Stimulated activated naive CD8-positive, alpha-beta T cell treated with anti-CD3 and anti-CD28 coated beads, Interleukin-15, Interleukin-2, amounts not matched to agents 100 ng/mL and 50 ng/mL, for 24 hours (primary cell): Measurements from ENCODE around the gene SERTAD2.

Experiments used
- H3K27ac Mint-ChIP-seq: one replicate; pipeline ENCODE4 v1.8.0; 2021; ENCODE audit warnings: mild to moderate bottlenecking, mixed read lengths
- H3K27me3 Mint-ChIP-seq: one replicate; pipeline ENCODE4 v1.8.0; 2021; ENCODE audit warnings: mixed read lengths
- H3K36me3 Mint-ChIP-seq: one replicate; pipeline ENCODE4 v1.8.0; 2021; ENCODE audit warnings: low read depth, mixed read lengths
- H3K4me1 Mint-ChIP-seq: one replicate; pipeline ENCODE4 v1.8.0; 2021; ENCODE audit warnings: low read depth, mixed read lengths
- H3K4me3 Mint-ChIP-seq: one replicate; pipeline ENCODE4 v1.8.0; 2021; ENCODE audit warnings: mild to moderate bottlenecking, mixed read lengths
- H3K9me3 Mint-ChIP-seq: one replicate; pipeline ENCODE4 v1.8.0; 2021; ENCODE audit warnings: mixed read lengths

Gene SERTAD2, protein sequence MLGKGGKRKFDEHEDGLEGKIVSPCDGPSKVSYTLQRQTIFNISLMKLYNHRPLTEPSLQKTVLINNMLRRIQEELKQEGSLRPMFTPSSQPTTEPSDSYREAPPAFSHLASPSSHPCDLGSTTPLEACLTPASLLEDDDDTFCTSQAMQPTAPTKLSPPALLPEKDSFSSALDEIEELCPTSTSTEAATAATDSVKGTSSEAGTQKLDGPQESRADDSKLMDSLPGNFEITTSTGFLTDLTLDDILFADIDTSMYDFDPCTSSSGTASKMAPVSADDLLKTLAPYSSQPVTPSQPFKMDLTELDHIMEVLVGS

GRCh38 chr2:64653109-64654062 lies at the start of gene SERTAD2:
SERTAD2 (minus strand) TSS chr2:64653913; CDS start chr2:64636871, 17,042 bp downstream.
- H3K27me3 Mint-ChIP-seq, result no peaks in the 10 kb centered on the region
- peak within 1 kb of the TSS; percentile 91 for H3K4me3 Mint-ChIP-seq
- peak within 1 kb of the TSS; percentile 84 for H3K27ac Mint-ChIP-seq
- H3K36me3 Mint-ChIP-seq, result no peaks in the 10 kb centered on the region
- peaks cover 84% of the 10 kb centered on the region for H3K4me1 Mint-ChIP-seq
- no peaks in the 10 kb centered on the region for H3K9me3 Mint-ChIP-seq

GRCh38 chr2:64700133-64700809 lies 46.6 kb upstream of the SERTAD2 start:
- Mint-ChIP-seq H3K27me3 (no peaks in the 10 kb centered on the region), H3K27ac (peak overlapping the region; percentile 97), H3K9me3 (peaks cover 4% of the 10 kb centered on the region), H3K4me3 (peak overlapping the region; percentile 56), H3K36me3 (peaks cover 4% of the 10 kb centered on the region), H3K4me1 (peaks cover 64% of the 10 kb centered on the region)

- Mint-ChIP-seq H3K4me3 (peak overlapping the region; percentile 56), H3K9me3 (peaks cover 4% of the 10 kb centered on the region), H3K4me1 (peaks cover 59% of the 10 kb centered on the region), H3K27ac (peak overlapping the region; percentile 97), H3K36me3 (peaks cover 4% of the 10 kb centered on the region), H3K27me3 (no peaks in the 10 kb centered on the region)
Observed at GRCh38 chr2:64699712-64700111, 46.0 kb upstream of the SERTAD2 start.

DNA sequence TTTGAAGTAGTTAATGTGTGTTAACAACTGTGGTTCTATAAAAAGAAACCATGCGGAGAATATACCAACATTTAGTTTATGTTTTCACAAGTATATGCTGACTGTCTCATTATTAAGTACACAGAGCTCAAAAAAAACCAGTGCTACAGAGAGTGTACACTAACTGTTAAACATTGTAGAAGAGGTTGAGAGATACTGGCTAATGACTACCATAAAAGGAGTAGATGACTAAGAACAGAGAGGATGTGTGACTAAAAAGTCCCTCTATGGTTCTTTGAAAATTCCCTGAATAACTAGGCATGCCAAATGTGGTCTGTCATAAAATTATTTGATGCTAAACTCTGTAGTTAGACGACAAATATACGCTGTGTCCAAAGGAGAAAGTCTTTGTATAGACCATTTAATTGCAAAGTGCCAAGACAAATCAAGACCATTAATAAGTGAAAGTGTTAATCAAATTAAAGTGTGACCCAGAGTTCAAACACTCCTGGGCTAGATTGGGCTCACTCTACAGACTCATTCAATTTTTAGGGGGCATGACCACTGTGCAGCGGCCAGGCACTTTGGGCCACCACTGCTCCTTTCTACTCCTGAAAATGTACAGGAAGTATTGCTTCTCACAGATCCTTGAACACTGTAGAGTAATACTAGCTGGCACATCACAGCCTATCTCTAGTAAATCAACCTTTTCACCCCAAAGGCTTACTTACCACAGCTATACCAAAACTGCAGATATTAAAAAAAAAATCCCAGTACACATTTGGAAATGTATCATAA lies 45.1 kb upstream of the SERTAD2 start:
- Mint-ChIP-seq H3K4me1 (peaks cover 58% of the 10 kb centered on the region), H3K27ac (peak overlapping the region; percentile 97), H3K27me3 (no peaks in the 10 kb centered on the region), H3K4me3 (peak overlapping the region; percentile 44), H3K36me3 (peaks cover 4% of the 10 kb centered on the region), H3K9me3 (peaks cover 4% of the 10 kb centered on the region)

DNA sequence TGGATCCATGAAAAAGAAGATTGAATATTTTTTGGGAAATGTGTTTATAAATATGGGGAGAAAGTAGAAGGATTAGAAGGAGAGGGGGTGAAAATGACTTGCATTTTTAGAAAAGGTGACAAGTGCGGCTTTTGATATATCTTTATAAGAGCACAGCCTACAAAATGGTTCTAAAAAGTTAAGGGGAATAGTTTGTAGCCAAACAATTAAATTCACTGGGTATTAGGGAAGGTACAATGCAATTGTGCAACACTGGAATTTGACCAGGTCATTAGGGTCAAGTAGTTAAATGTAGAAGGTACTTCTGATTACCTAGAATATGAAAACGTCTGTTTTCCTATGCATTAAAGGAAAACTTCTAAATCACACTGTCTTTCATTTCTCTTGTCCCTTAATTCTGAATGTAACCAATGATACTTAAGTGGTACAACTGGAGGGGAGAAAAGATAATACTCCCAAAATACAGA lies 44.5 kb upstream of the SERTAD2 start:
- Mint-ChIP-seq H3K4me1 (peaks cover 58% of the 10 kb centered on the region), H3K27me3 (no peaks in the 10 kb centered on the region), H3K36me3 (peaks cover 4% of the 10 kb centered on the region), H3K4me3 (peak overlapping the region; percentile 44), H3K27ac (peak overlapping the region; percentile 97), H3K9me3 (peaks cover 6% of the 10 kb centered on the region)

DNA sequence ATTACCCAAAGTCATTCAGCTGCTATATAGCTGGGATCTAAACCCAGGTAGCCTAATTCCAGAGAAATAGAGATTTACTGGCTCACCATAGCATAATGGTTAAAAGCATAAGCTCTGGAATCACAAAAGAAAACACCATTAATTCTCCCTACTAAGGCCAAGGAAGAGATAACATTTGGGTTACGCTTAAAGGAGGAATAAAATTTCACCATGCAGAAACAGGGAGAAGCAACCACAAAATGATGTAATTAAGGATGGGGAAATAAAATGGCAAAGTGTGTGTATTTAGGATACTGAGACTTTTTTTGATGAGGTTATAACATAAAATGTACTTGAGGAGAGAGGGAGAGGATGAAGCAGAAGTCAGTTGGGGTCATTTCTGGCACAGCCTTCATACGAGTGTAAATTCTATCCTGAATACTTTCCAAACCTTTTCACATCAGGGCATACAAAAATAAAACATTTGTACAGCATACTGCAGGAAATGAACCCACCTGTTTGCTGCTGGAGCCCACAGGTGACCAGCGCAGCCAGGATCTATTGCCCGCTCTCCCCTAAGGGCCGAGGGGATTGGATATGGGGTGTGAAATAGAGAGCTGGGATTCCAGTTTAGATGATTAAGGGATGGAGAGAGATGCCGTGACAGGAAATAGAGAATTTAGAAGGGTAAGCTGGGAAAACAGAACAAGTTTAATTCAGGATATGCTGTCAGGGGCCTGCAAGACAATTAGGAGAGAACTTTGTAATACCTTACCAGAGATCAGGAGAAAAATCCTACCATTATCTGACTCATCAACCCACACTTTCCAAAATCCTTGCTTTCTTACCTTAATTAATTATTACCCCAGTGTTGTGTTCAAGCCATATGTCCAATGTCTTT lies 43.8 kb upstream of the SERTAD2 start:
- H3K9me3 Mint-ChIP-seq, result peaks cover 9% of the 10 kb centered on the region
- H3K36me3 Mint-ChIP-seq, result peaks cover 4% of the 10 kb centered on the region
- H3K27ac Mint-ChIP-seq, result peak overlapping the region; percentile 97
- no peaks in the 10 kb centered on the region for H3K27me3 Mint-ChIP-seq
- H3K4me1 Mint-ChIP-seq, result peaks cover 58% of the 10 kb centered on the region
- no peak overlapping the region for H3K4me3 Mint-ChIP-seq

GRCh38 chr2:64696636-64697035 lies 42.9 kb upstream of the SERTAD2 start:
- peaks cover 7% of the 10 kb centered on the region for H3K36me3 Mint-ChIP-seq
- H3K4me1 Mint-ChIP-seq, result peaks cover 61% of the 10 kb centered on the region
- H3K9me3 Mint-ChIP-seq, result peaks cover 13% of the 10 kb centered on the region
- no peak overlapping the region for H3K27ac Mint-ChIP-seq
- no peaks in the 10 kb centered on the region for H3K27me3 Mint-ChIP-seq
- H3K4me3 Mint-ChIP-seq, result no peak overlapping the region

DNA sequence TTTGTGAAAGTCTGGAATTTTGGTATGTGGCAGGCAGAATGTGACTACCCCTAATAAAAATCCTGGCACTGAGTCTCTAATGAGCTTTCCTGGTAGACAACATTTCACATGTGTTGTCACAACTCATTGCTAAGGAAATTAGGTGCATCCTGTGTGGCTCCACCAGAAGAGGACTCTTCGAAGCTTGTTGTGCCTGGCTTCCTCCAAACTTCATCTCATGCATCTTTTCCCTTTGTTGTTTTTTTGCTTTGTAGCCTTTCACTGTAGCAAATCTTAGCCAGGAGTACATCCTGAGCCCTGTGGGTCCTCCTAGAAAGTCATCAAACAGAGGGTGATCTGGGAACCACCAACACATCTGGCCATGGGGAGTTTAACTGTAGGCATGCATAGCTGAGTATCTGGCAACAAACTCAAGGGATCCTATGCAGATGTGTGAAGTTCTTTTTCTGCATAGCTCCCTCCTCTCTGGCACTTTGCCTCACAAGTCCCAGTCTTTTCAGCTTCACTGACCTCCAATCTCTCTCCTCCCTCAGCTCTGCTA lies 42.1 kb upstream of the SERTAD2 start:
- peaks cover 54% of the 10 kb centered on the region for H3K4me1 Mint-ChIP-seq
- H3K4me3 Mint-ChIP-seq, result no peak overlapping the region
- H3K27ac Mint-ChIP-seq, result no peak overlapping the region

DNA sequence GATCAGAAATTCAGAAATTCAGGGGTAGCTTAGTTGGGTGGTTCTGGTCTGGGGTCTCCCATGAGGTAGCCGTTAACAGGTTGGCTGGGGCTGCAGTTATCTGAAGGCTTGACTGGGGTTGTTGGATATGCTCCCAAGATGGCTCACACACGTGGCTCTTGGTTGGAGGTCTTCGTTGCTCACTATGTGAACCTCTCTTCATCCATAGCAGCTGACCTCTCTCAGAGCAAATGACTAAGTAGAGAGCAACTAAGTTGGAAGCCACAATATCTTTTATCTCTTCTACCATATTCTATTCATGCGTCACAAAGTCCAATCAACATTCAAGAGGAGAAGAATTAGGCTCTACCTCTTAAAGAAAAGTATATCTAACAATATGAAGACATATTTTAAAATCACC lies 38.7 kb upstream of the SERTAD2 start:
- Mint-ChIP-seq H3K4me1 (peaks cover 29% of the 10 kb centered on the region), H3K9me3 (peaks cover 8% of the 10 kb centered on the region), H3K27me3 (no peaks in the 10 kb centered on the region), H3K27ac (no peak overlapping the region), H3K36me3 (peaks cover 4% of the 10 kb centered on the region), H3K4me3 (no peak overlapping the region)

More for the DNA sequence above, 42.1 kb upstream of the SERTAD2 start:
- peaks cover 7% of the 10 kb centered on the region for H3K36me3 Mint-ChIP-seq
- peaks cover 13% of the 10 kb centered on the region for H3K9me3 Mint-ChIP-seq
- H3K27me3 Mint-ChIP-seq, result no peaks in the 10 kb centered on the region

- Mint-ChIP-seq H3K4me1 (peaks cover 27% of the 10 kb centered on the region), H3K27me3 (no peaks in the 10 kb centered on the region), H3K4me3 (no peak overlapping the region), H3K27ac (no peak overlapping the region), H3K9me3 (peaks cover 8% of the 10 kb centered on the region), H3K36me3 (peaks cover 4% of the 10 kb centered on the region)
Observed at GRCh38 chr2:64688909-64689308, 35.2 kb upstream of the SERTAD2 start.

GRCh38 chr2:64686283-64686956 lies 32.7 kb upstream of the SERTAD2 start:
- no peaks in the 10 kb centered on the region for H3K36me3 Mint-ChIP-seq
- peak overlapping the region; percentile 87 for H3K27ac Mint-ChIP-seq
- no peak overlapping the region for H3K4me3 Mint-ChIP-seq

GRCh38 chr2:64685430-64685829 lies 31.7 kb upstream of the SERTAD2 start:
- Mint-ChIP-seq H3K4me1 (peaks cover 43% of the 10 kb centered on the region), H3K27ac (no peak overlapping the region), H3K36me3 (no peaks in the 10 kb centered on the region), H3K9me3 (no peaks in the 10 kb centered on the region), H3K4me3 (no peak overlapping the region), H3K27me3 (no peaks in the 10 kb centered on the region)

More at GRCh38 chr2:64686283-64686956, 32.7 kb upstream of the SERTAD2 start:
- Mint-ChIP-seq H3K4me1 (peaks cover 37% of the 10 kb centered on the region), H3K9me3 (no peaks in the 10 kb centered on the region), H3K27me3 (no peaks in the 10 kb centered on the region)
